HFFc6 (cell line): ENCODE data around the gene XKRX. TPM values are rescaled to one million over a fixed set of nuclear protein-coding genes. Genes with fewer than 3 reads are reported as not detected.

Experiments used
- DNase-seq: peaks from one replicate; pipeline ENCODE4 v3.0.0-alpha.2; 2018
- H3K27ac Mint-ChIP-seq: 2 replicates; pipeline ENCODE4 v1.8.0; 2020; ENCODE audit warnings: mild to moderate bottlenecking, mixed read lengths
- H3K27me3 Mint-ChIP-seq: 2 replicates; pipeline ENCODE4 v1.8.0; 2021; ENCODE audit warnings: mild to moderate bottlenecking, moderate library complexity, mixed read lengths; ENCODE audit not compliant: insufficient read depth
- H3K36me3 Mint-ChIP-seq: 2 replicates; pipeline ENCODE4 v1.8.0; 2021; ENCODE audit warnings: low read depth, mixed read lengths
- H3K4me1 Mint-ChIP-seq: 2 replicates; pipeline ENCODE4 v1.8.0; 2020; ENCODE audit warnings: low read depth, mixed read lengths
- H3K4me3 Mint-ChIP-seq: 2 replicates; pipeline ENCODE4 v1.8.0; 2020; ENCODE audit warnings: mild to moderate bottlenecking, moderate library complexity, mixed read lengths
- H3K9me3 Mint-ChIP-seq: 2 replicates; pipeline ENCODE4 v1.8.0; 2020; ENCODE audit warnings: mild to moderate bottlenecking, mixed read lengths
- long read RNA-seq: library from polyadenylated mRNA; unstranded; transcript quantifications from one replicate; pipeline ENCODE4 v2.0.0, GENCODE V29; 2019
- total RNA-seq, 6 experiments: library from RNA; stranded (reverse); fragmentation: NEBNext Ultra II Directional; extraction: Animal tissue kit (Norgen Biotek cat#: 25700); gene quantifications; 2 replicates in 1 of 6; 3 replicates in 5 of 6; pipeline ENCODE4 v1.2.3, GENCODE V29; 2021
- TF ChIP-seq, protein P1 (sequence below): fragments of 200-600 bp; sonication (generic); IDR thresholded peaks from 2 replicates; pipeline ENCODE4 v1.5.0; 2021; ENCODE audit warnings: antibody characterized with exemption, mild to moderate bottlenecking

The XKRX gene
- total RNA-seq: not detected
- long read RNA-seq: 0 reads

DNA sequence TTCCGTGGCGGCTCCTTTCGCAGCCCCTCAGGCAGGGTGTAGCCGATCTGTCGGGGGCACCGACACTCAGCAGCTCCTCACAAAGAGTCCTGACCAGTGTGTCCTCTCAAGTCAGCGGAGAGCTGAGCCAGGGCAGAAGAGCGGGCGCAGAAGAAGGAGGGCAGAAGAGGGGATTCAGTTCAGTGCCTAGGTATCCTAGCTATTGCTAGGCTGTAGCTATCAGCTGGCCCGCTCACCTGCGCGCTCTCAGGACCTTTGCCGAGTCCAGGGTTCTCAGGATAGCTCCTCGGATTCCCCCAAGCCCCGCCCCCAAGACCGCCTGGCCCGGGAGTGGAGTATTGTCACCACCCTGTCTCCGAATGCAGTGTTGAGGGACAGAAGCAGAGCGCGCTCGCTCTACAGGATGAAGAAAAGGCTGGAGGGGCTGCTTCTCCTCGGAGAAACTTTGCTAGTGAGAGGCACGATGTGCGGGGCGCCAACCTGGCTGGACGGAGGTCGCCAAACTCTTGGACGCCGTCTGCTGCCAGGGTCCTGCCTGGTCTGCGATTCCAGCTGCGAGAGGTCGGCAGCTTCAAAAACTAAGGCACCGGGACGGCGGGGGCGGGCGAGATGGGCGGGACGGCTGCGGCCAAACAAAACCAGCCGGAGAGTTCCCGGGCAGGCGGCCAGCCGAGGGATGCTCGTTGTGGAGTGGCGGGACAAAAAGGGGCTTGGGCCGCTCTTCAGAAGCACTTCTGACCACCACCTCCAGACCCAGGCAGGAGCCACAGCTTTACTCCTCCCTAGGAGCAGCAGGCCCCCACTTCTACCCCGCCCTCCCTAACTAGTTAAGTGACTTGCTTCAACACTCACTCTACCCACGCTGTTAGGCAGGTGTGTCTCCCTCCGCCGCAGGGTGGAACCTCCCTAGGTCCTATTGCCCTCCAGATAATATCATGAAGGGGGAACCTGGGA lies at the start of gene XKRX:
TSS of gene XKRX (minus strand) at position 258 of the 954 bp plus-strand sequence. CDS start 613 bp downstream, outside the sequence.
- H3K9me3 Mint-ChIP-seq: peaks cover 7% of the 10 kb centered on the region; the same call in 1 of the 2 replicates
- peaks cover 5% of the 10 kb centered on the region; the same call in 1 of the 2 replicates for H3K4me1 Mint-ChIP-seq
- no peak for DNase-seq
- H3K27ac Mint-ChIP-seq: no peak within 1 kb of the TSS
- TF ChIP-seq, protein P1, sequence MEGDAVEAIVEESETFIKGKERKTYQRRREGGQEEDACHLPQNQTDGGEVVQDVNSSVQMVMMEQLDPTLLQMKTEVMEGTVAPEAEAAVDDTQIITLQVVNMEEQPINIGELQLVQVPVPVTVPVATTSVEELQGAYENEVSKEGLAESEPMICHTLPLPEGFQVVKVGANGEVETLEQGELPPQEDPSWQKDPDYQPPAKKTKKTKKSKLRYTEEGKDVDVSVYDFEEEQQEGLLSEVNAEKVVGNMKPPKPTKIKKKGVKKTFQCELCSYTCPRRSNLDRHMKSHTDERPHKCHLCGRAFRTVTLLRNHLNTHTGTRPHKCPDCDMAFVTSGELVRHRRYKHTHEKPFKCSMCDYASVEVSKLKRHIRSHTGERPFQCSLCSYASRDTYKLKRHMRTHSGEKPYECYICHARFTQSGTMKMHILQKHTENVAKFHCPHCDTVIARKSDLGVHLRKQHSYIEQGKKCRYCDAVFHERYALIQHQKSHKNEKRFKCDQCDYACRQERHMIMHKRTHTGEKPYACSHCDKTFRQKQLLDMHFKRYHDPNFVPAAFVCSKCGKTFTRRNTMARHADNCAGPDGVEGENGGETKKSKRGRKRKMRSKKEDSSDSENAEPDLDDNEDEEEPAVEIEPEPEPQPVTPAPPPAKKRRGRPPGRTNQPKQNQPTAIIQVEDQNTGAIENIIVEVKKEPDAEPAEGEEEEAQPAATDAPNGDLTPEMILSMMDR: no peak
- peaks cover 8% of the 10 kb centered on the region for H3K36me3 Mint-ChIP-seq
- peak within 1 kb of the TSS; percentile 89 for H3K4me3 Mint-ChIP-seq
- H3K27me3 Mint-ChIP-seq: peaks cover 3% of the 10 kb centered on the region

DNA sequence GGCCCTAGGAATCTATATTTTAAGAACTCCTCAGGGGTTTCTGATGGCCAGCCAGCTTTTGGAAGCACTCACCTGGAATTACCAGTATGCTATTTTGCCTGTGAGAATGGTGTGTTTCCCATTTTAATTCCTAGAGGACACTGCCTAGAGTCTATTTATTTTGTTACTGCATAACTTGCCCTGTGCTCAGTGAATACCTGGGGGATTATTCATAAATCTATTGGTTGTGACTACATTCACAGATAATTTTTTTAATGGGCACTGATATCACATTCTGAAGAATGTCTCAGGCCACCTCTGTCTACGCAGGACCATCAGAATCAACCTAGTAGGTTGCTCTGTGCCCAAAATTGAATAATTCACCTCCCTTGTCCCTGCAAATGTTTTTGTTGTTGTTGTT lies 47.5 kb upstream of the XKRX start:
- no peak for DNase-seq
- peaks cover 51% of the 10 kb centered on the region for H3K4me1 Mint-ChIP-seq
- no peaks in the 10 kb centered on the region for H3K36me3 Mint-ChIP-seq
- H3K9me3 Mint-ChIP-seq: no peaks in the 10 kb centered on the region
- H3K27ac Mint-ChIP-seq: no peak overlapping the region
- H3K27me3 Mint-ChIP-seq: no peaks in the 10 kb centered on the region; the same call in 1 of the 2 replicates
- TF ChIP-seq, protein P1: no peak
- H3K4me3 Mint-ChIP-seq: no peak overlapping the region

DNA sequence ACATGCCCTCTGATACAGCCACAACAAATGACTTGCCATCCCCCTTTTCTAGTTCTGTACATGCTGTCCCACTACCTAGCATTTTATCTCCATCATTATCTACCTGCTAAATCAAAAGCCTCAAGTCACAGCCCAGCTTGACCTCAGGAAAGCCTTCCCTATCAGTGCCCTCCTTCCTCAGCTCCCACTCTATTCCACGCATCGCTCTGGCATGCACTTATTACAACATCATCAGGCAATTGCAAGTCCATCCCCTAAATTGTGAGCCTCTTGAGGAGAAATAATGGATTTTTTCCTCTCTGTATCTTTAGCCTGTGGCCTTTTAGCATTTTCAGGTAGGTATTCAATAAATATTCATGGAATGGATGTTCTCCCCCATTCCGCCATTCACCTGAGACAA lies 46.5 kb upstream of the XKRX start:
- no peak for DNase-seq
- Mint-ChIP-seq H3K4me1 (peaks cover 41% of the 10 kb centered on the region), H3K4me3 (no peak overlapping the region), H3K27me3 (no peaks in the 10 kb centered on the region; the same call in 1 of the 2 replicates), H3K9me3 (no peaks in the 10 kb centered on the region), H3K27ac (no peak overlapping the region), H3K36me3 (no peaks in the 10 kb centered on the region)
- TF ChIP-seq, protein P1: no peak

GRCh38 chrX:100973411-100973810 lies 44.7 kb upstream of the XKRX start:
- Mint-ChIP-seq H3K9me3 (no peaks in the 10 kb centered on the region), H3K4me1 (peaks cover 29% of the 10 kb centered on the region), H3K36me3 (no peaks in the 10 kb centered on the region), H3K27me3 (no peaks in the 10 kb centered on the region), H3K27ac (no peak overlapping the region), H3K4me3 (no peak overlapping the region)
- DNase-seq: peak; percentile 49
- TF ChIP-seq, protein P1: no peak

GRCh38 chrX:100969936-100970335 lies 41.2 kb upstream of the XKRX start:
- Mint-ChIP-seq H3K27me3 (no peaks in the 10 kb centered on the region), H3K4me1 (peaks cover 13% of the 10 kb centered on the region)
- TF ChIP-seq, protein P1: no peak

More at GRCh38 chrX:100969936-100970335, 41.2 kb upstream of the XKRX start:
- Mint-ChIP-seq H3K27ac (no peak overlapping the region), H3K4me3 (no peak overlapping the region), H3K36me3 (no peaks in the 10 kb centered on the region), H3K9me3 (no peaks in the 10 kb centered on the region)
- DNase-seq: no peak
